ACC112 (cell line): ENCODE measurements around the gene RNASET2.
"Not testable (repeated sequence)": the region's sequence is repeated elsewhere in the genome, so short reads cannot be mapped to it uniquely, and the experiment has no call there.

ENCODE experiments used
- H2AFZ ChIP-seq: fragments of 200-600 bp; sonication (generic); one replicate; pipeline ENCODE4 v1.6.0; 2017; ENCODE audit warnings: antibody characterized with exemption, low read length; ENCODE audit not compliant: unreplicated experiment
- H3K27ac ChIP-seq: fragments of 200-600 bp; sonication (generic); 2 replicates; pipeline ENCODE4 v1.5.1; 2014; ENCODE audit warnings: low read depth, mild to moderate bottlenecking, antibody characterized with exemption, low read length, moderate library complexity
- H3K27me3 ChIP-seq: fragments of 200-600 bp; sonication (generic); 2 replicates; pipeline ENCODE4 v1.6.1; 2014; ENCODE audit warnings: mild to moderate bottlenecking, antibody characterized with exemption, low read length, moderate library complexity, mixed read lengths; ENCODE audit not compliant: insufficient read depth
- H3K36me3 ChIP-seq: fragments of 200-600 bp; sonication (generic); 2 replicates; pipeline ENCODE4 v1.6.1; 2016; ENCODE audit warnings: mild to moderate bottlenecking, antibody characterized with exemption, low read length, moderate library complexity, mixed read lengths; ENCODE audit not compliant: insufficient read depth
- H3K4me1 ChIP-seq: fragments of 200-600 bp; sonication (generic); one replicate; pipeline ENCODE4 v1.6.1; 2016; ENCODE audit warnings: low read length, mixed read lengths; ENCODE audit not compliant: insufficient read depth, unreplicated experiment, control insufficient read depth
- H3K4me3 ChIP-seq: fragments of 200-600 bp; sonication (generic); 2 replicates; pipeline ENCODE4 v1.5.1; 2014; ENCODE audit warnings: mild to moderate bottlenecking, low read depth, low read length
- H3K79me2 ChIP-seq: fragments of 200-600 bp; sonication (generic); one replicate; pipeline ENCODE4 v1.6.0; 2016; ENCODE audit warnings: low read length; ENCODE audit not compliant: control insufficient read depth, unreplicated experiment, insufficient read depth

The RNASET2 gene

DNA sequence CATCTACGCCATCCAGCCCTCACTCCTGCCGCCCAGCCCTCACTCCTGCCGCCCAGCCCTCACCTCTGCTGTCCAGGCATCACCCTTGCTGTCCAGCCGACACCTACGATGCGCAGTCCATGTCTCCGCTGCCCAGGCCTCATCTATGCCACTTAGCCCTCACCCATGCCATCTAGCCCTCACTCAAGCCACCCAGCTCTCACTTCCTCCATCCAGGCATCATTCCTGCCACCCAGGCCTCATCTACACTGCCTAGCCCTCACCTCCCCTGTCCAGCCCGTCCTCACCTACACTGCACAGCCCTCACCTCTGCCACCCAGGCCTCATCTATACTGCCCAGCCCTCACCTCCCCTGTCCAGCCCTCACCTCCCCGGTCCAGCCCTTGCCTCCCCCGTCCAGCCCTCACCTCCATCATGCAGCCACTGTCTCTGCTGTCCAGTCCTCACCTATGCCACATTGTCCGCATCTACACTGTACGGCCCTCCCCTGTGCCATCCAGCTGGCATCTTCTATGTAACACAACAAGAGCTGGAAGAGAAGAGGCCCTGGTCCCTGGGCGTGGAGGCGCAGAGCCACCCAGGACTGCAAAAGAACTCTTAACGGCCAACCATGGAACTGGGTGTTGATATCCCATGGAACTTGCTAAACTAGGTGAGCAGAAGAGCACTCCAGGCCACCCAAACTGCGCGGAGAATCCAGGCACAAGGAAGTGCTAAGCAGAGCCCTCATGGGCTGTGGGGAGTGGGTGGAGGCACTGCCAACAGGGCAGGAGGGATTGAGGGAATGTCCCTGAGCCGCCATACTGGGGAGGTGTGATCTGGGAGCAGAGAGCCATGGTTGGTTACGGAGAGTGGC, 31.0 kb downstream of the RNASET2 start:
- Histone ChIP-seq H3K27me3 (no peaks in the 10 kb centered on the region), H3K4me3 (no peak overlapping the region), H3K36me3 (no peaks in the 10 kb centered on the region), H3K79me2 (no peaks in the 10 kb centered on the region), H3K27ac (no peak overlapping the region), H2AFZ (no peak overlapping the region), H3K4me1 (no peaks in the 10 kb centered on the region)

DNA sequence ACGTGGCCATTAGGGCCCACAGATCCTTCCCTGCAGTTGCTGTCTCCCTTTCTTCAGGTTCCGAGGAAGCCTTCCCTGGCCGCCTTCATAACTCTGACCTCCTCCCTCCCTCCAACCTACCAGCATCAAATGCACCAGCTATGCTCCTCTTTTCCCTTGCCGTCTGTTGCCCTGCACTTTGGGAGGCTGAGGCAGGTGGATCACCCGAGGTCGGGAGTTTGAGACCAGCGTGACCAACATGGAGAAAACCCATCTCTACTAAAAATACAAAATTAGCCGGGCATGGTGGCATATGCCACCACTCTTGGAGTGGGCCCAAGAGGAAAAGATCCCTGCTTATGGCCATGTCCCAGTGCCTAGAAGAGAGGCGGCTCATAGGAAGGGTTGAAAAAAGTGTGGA, 31.8 kb downstream of the RNASET2 start:
- Histone ChIP-seq H3K4me3 (no peak overlapping the region), H3K27ac (no peak overlapping the region), H3K4me1 (no peaks in the 10 kb centered on the region), H2AFZ (no peak overlapping the region), H3K79me2 (no peaks in the 10 kb centered on the region), H3K27me3 (0 out of 2 replicates have a peak, but pooled peaks cover 3% of the 10 kb centered on the region), H3K36me3 (no peaks in the 10 kb centered on the region)

DNA sequence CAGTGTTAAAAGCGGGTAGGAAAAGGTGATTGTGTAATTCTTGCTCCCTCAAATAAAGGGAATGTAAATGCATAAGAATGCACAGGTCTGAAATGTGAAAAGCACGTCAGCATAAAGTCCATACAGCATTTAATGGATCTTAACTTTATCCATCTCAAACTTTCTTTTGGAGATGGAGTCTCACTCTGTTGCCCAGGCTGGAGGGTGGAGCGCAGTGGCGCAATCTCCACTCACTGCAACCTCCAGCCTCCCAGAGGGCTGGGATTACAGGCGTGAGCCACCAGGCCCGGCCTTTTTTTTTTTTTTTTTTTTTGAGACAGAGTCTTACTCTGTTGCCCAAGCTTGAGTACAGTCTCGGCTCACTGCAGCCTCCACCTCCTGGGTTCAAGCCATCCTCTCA, 33.4 kb downstream of the RNASET2 start:
- peaks cover 3% of the 10 kb centered on the region; the same call in 1 of the 2 replicates for H3K27me3 ChIP-seq
- no peak overlapping the region for H3K27ac ChIP-seq
- no peaks in the 10 kb centered on the region for H3K79me2 ChIP-seq
- no peak overlapping the region for H3K4me3 ChIP-seq
- no peaks in the 10 kb centered on the region for H3K4me1 ChIP-seq
- H3K36me3 ChIP-seq, result no peaks in the 10 kb centered on the region
- no peak overlapping the region for H2AFZ ChIP-seq

DNA sequence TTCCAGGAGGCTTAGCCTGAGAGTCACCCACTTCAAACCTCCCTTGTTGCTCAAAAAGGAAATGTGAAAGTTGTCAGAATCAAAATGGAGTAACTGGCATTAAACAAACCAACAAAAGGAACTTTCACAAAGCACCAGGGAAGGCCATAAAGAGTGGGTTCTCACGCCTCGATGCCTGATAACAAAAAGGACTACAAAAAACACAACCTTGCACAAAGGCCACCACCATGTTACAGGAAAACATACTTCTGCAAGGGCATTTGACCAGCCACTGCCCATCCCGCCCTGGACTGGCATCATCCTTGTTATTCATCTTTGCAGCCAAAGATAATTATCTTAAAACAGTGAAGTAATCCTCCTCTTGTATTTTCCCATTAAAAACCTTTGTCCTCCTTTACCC, 34.8 kb downstream of the RNASET2 start:
- Histone ChIP-seq H3K79me2 (no peaks in the 10 kb centered on the region), H3K4me1 (no peaks in the 10 kb centered on the region), H3K4me3 (no peak overlapping the region), H3K27ac (no peak overlapping the region), H2AFZ (no peak overlapping the region), H3K27me3 (peaks cover 3% of the 10 kb centered on the region; the same call in 1 of the 2 replicates), H3K36me3 (no peaks in the 10 kb centered on the region)

DNA sequence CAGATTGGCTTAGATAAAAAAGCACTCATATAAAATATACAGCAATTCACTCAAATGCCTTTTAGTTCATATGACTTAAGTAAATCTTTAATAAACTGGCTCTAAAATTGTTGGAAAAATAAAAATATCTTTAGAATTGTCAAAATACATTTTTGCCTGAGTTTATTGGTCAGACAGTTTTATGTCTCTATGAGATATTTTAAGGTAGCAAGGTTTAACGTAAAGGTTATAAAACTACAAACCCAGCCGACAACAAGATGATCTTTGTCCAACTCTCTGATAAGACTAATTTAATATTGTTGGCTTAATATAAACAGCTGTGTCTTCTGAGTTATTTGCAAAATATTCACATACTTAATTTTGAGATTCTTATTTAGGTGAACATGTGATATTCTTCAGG, 39.5 kb downstream of the RNASET2 start:
- Histone ChIP-seq H3K27me3 (peaks cover 3% of the 10 kb centered on the region; the same call in 1 of the 2 replicates), H3K4me3 (no peak overlapping the region), H3K79me2 (no peaks in the 10 kb centered on the region), H3K4me1 (no peaks in the 10 kb centered on the region), H2AFZ (no peak overlapping the region), H3K27ac (no peak overlapping the region), H3K36me3 (no peaks in the 10 kb centered on the region)

DNA sequence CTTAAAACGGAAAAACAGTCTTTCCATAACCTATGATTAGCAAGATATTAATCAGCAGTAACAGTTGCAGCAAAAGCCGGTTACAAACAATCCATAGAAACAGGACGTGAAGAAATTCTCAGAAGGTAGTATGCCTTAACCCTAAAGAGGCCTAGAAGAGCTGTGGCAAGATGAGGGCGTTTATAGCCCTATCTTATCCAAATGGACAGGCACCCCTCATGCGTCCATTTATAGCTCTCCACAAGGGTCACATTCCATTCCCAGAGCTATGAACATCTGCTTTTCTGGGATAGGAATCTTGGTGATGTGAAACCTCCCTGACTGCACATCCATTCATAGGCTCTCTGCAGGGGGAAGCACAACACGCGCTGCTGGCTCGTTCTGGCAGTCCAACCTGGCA, 40.9 kb downstream of the RNASET2 start:
- not testable (repeated sequence) for H3K79me2 ChIP-seq, H3K4me3 ChIP-seq, H3K27me3 ChIP-seq

DNA sequence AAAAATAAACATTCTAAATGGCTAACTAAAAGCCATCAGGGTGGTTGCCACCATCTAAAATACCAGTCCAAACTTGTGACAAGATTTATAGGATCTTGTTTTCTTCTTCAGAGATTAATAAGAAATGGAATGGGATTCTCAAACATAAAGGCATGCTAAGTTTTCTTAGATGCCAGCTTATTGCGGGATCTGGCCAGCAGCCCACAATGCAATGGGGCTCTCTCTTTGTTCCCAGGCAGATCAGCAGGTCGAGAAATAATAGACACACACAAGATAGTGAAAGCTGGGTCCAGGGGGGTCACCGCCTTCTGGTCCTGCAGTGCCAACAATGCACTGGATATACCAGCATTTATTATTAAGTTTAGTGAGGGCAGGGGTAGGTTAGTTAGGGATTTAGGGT, 41.4 kb downstream of the RNASET2 start:
- not testable (repeated sequence) for H3K4me1 ChIP-seq, H3K27ac ChIP-seq

More for the DNA sequence above, 40.9 kb downstream of the RNASET2 start:
- H3K36me3 ChIP-seq, H2AFZ ChIP-seq, H3K4me1 ChIP-seq, H3K27ac ChIP-seq: not testable (repeated sequence)

DNA sequence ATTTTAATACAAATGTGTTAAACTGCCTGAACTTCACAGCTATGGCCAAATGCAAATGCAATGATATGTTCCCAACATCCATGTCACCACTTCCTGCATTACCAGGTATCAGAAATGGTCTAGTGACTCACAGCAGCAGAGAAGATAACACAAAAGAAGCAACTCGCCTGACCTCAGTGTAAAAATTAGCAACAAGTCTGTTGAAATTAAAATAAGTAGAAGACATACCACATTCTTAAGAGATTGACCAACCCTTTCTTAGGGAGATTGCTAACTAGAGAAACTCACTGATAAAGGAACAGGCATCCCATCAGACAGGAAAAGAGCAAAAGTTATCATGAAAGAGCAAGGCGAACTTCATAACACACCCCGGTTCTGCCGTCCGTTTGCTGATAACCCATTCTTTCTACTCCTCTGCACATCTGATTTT, 45.1 kb downstream of the RNASET2 start:
- Histone ChIP-seq H3K4me1 (no peaks in the 10 kb centered on the region), H3K79me2 (no peaks in the 10 kb centered on the region), H3K36me3 (no peaks in the 10 kb centered on the region), H3K27me3 (0 out of 2 replicates have a peak, but pooled peaks cover 4% of the 10 kb centered on the region), H3K27ac (no peak overlapping the region), H3K4me3 (no peak overlapping the region), H2AFZ (no peak overlapping the region)

More for the DNA sequence above, 41.4 kb downstream of the RNASET2 start:
- H3K36me3 ChIP-seq, H3K27me3 ChIP-seq, H3K4me3 ChIP-seq, H3K79me2 ChIP-seq, H2AFZ ChIP-seq: not testable (repeated sequence)

DNA sequence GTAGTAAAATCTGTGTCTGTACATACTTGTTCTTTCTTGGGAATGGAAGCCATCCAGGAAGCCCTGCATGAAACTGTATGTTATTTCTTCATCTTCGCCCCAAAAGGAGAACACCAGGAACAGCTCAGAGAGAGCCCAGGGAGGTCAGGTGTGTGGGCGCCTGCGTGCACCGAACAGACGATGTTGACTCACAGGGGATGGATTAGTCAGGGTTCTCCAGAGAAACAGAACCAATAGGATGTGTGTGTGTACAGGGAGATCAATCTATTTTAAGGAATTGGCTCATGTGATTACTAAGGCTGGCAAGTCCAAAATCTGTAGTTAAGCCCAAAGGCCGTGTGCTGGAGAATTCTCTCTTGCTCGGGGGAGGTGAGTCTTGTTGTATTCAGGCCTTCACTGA, 45.7 kb downstream of the RNASET2 start:
- Histone ChIP-seq H3K4me3 (no peak overlapping the region), H2AFZ (no peak overlapping the region), H3K36me3 (no peaks in the 10 kb centered on the region), H3K27me3 (0 out of 2 replicates have a peak, but pooled peaks cover 4% of the 10 kb centered on the region), H3K79me2 (no peaks in the 10 kb centered on the region), H3K4me1 (no peaks in the 10 kb centered on the region), H3K27ac (no peak overlapping the region)

DNA sequence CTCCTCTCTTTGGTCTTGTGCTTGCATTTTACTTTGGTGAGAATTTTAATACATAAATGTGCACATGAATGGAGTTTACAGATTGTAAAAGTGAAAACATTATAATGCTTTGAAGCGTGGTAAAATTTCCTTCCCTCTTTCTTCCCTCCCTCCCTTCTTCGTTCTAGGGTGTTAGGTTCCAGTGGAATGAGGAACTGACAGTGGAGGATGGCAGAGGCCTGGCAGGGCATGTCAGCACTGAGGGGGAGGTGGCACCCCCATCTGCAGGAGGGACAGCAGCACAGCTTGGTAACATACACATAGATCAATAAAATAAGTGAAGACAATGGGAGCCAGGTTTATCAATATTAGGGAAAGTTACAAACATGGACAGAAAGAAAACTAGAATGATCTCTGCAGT, 47.5 kb downstream of the RNASET2 start:
- Histone ChIP-seq H3K27me3 (0 out of 2 replicates have a peak, but pooled peaks cover 4% of the 10 kb centered on the region), H3K36me3 (no peaks in the 10 kb centered on the region), H2AFZ (no peak overlapping the region), H3K4me1 (no peaks in the 10 kb centered on the region), H3K27ac (no peak overlapping the region), H3K4me3 (no peak overlapping the region), H3K79me2 (no peaks in the 10 kb centered on the region)
